ENCODE measurements around the gene EDEM1.
"Not testable (repeated sequence)": the region's sequence is repeated elsewhere in the genome, so short reads cannot be mapped to it uniquely, and the experiment has no call there.

The EDEM1 gene

GRCh38 chr3:5187156-5187919, at the start of gene EDEM1:
Gene EDEM1 (plus strand): TSS chr3:5187707. CDS start chr3:5187806, 99 bp downstream.
- H3K27me3 ChIP-seq (ENCODE audit: insufficient read depth, low read length), result no peaks in the 10 kb centered on the region
- H3K4me1 ChIP-seq (ENCODE audit: control insufficient read depth, insufficient read depth, low read length, unreplicated experiment), result peaks cover 22% of the 10 kb centered on the region
- peak within 1 kb of the TSS; percentile 75 for H3K27ac ChIP-seq (ENCODE audit: low read depth, low read length)
- H3K4me3 ChIP-seq (ENCODE audit: low read depth, low read length), result peak within 1 kb of the TSS; percentile 80
- H3K79me2 ChIP-seq (ENCODE audit: control insufficient read depth, insufficient read depth, low read length, unreplicated experiment), result peaks cover 45% of the 10 kb centered on the region
- H2AFZ ChIP-seq (ENCODE audit: low read length, unreplicated experiment), result peak within 1 kb of the TSS; percentile 83
- no peaks in the 10 kb centered on the region for H3K36me3 ChIP-seq (ENCODE audit: insufficient read depth, low read length)

GRCh38 chr3:5138214-5138981, 49.1 kb upstream of the EDEM1 start:
- Histone ChIP-seq H3K4me1 (ENCODE audit: control insufficient read depth, insufficient read depth, low read length, unreplicated experiment) (peaks cover 42% of the 10 kb centered on the region), H3K27ac (ENCODE audit: low read depth, low read length) (peak overlapping the region; percentile 59), H2AFZ (ENCODE audit: low read length, unreplicated experiment) (no peak overlapping the region), H3K27me3 (ENCODE audit: insufficient read depth, low read length) (no peaks in the 10 kb centered on the region), H3K4me3 (ENCODE audit: low read depth, low read length) (no peak overlapping the region), H3K79me2 (ENCODE audit: control insufficient read depth, insufficient read depth, low read length, unreplicated experiment) (peaks cover 97% of the 10 kb centered on the region), H3K36me3 (ENCODE audit: insufficient read depth, low read length) (peaks cover 16% of the 10 kb centered on the region)

GRCh38 chr3:5140230-5140621, 47.3 kb upstream of the EDEM1 start:
- Histone ChIP-seq H3K79me2 (ENCODE audit: control insufficient read depth, insufficient read depth, low read length, unreplicated experiment) (peaks cover 97% of the 10 kb centered on the region), H3K4me3 (ENCODE audit: low read depth, low read length) (no peak overlapping the region), H3K27me3 (ENCODE audit: insufficient read depth, low read length) (no peaks in the 10 kb centered on the region), H3K27ac (ENCODE audit: low read depth, low read length) (no peak overlapping the region), H3K36me3 (ENCODE audit: insufficient read depth, low read length) (peaks cover 22% of the 10 kb centered on the region), H2AFZ (ENCODE audit: low read length, unreplicated experiment) (no peak overlapping the region), H3K4me1 (ENCODE audit: control insufficient read depth, insufficient read depth, low read length, unreplicated experiment) (peaks cover 38% of the 10 kb centered on the region)

GRCh38 chr3:5140839-5141238, 46.7 kb upstream of the EDEM1 start:
- Histone ChIP-seq H3K79me2 (ENCODE audit: control insufficient read depth, insufficient read depth, low read length, unreplicated experiment) (peaks cover 99% of the 10 kb centered on the region), H3K4me1 (ENCODE audit: control insufficient read depth, insufficient read depth, low read length, unreplicated experiment) (peaks cover 38% of the 10 kb centered on the region), H3K36me3 (ENCODE audit: insufficient read depth, low read length) (peaks cover 22% of the 10 kb centered on the region), H3K4me3 (ENCODE audit: low read depth, low read length) (no peak overlapping the region), H3K27me3 (ENCODE audit: insufficient read depth, low read length) (no peaks in the 10 kb centered on the region), H2AFZ (ENCODE audit: low read length, unreplicated experiment) (no peak overlapping the region), H3K27ac (ENCODE audit: low read depth, low read length) (no peak overlapping the region)

- peaks cover 28% of the 10 kb centered on the region for H3K36me3 ChIP-seq (ENCODE audit: insufficient read depth, low read length)
- no peaks in the 10 kb centered on the region for H3K27me3 ChIP-seq (ENCODE audit: insufficient read depth, low read length)
- peaks cover 30% of the 10 kb centered on the region for H3K4me1 ChIP-seq (ENCODE audit: control insufficient read depth, insufficient read depth, low read length, unreplicated experiment)
- no peak overlapping the region for H2AFZ ChIP-seq (ENCODE audit: low read length, unreplicated experiment)
- peaks cover 99% of the 10 kb centered on the region for H3K79me2 ChIP-seq (ENCODE audit: control insufficient read depth, insufficient read depth, low read length, unreplicated experiment)
- H3K4me3 ChIP-seq (ENCODE audit: low read depth, low read length), result no peak overlapping the region
- H3K27ac ChIP-seq (ENCODE audit: low read depth, low read length), result no peak overlapping the region
These were observed 45.7 kb upstream of the EDEM1 start for GRCh38 chr3:5141760-5142159.

GRCh38 chr3:5143464-5143863, 44.0 kb upstream of the EDEM1 start:
- Histone ChIP-seq H3K36me3 (ENCODE audit: insufficient read depth, low read length) (peaks cover 29% of the 10 kb centered on the region), H2AFZ (ENCODE audit: low read length, unreplicated experiment) (no peak overlapping the region), H3K27me3 (ENCODE audit: insufficient read depth, low read length) (no peaks in the 10 kb centered on the region), H3K4me1 (ENCODE audit: control insufficient read depth, insufficient read depth, low read length, unreplicated experiment) (peaks cover 17% of the 10 kb centered on the region), H3K79me2 (ENCODE audit: control insufficient read depth, insufficient read depth, low read length, unreplicated experiment) (peaks cover 99% of the 10 kb centered on the region), H3K27ac (ENCODE audit: low read depth, low read length) (no peak overlapping the region), H3K4me3 (ENCODE audit: low read depth, low read length) (no peak overlapping the region)

- H2AFZ ChIP-seq (ENCODE audit: low read length, unreplicated experiment), result no peak overlapping the region
- H3K4me1 ChIP-seq (ENCODE audit: control insufficient read depth, insufficient read depth, low read length, unreplicated experiment), result peaks cover 8% of the 10 kb centered on the region
- peaks cover 29% of the 10 kb centered on the region for H3K36me3 ChIP-seq (ENCODE audit: insufficient read depth, low read length)
- no peak overlapping the region for H3K27ac ChIP-seq (ENCODE audit: low read depth, low read length)
- H3K4me3 ChIP-seq (ENCODE audit: low read depth, low read length), result no peak overlapping the region
- H3K27me3 ChIP-seq (ENCODE audit: insufficient read depth, low read length), result no peaks in the 10 kb centered on the region
- H3K79me2 ChIP-seq (ENCODE audit: control insufficient read depth, insufficient read depth, low read length, unreplicated experiment), result peaks cover 100% of the 10 kb centered on the region
These were observed 43.1 kb upstream of the EDEM1 start for GRCh38 chr3:5144316-5144994.

- peaks cover under 1% of the 10 kb centered on the region for H3K4me1 ChIP-seq (ENCODE audit: control insufficient read depth, insufficient read depth, low read length, unreplicated experiment)
These were observed 42.4 kb upstream of the EDEM1 start for GRCh38 chr3:5145120-5145519.

GRCh38 chr3:5147152-5147551, 40.4 kb upstream of the EDEM1 start:
- H3K79me2 ChIP-seq (ENCODE audit: control insufficient read depth, insufficient read depth, low read length, unreplicated experiment), result peaks cover 96% of the 10 kb centered on the region
- not testable (repeated sequence) for H3K27ac ChIP-seq (ENCODE audit: low read depth, low read length); H3K4me3 ChIP-seq (ENCODE audit: low read depth, low read length); H2AFZ ChIP-seq (ENCODE audit: low read length, unreplicated experiment); H3K4me1 ChIP-seq (ENCODE audit: control insufficient read depth, insufficient read depth, low read length, unreplicated experiment); H3K27me3 ChIP-seq (ENCODE audit: insufficient read depth, low read length)
- H3K36me3 ChIP-seq (ENCODE audit: insufficient read depth, low read length), result peaks cover 18% of the 10 kb centered on the region

More at GRCh38 chr3:5145120-5145519, 42.4 kb upstream of the EDEM1 start:
- Histone ChIP-seq H3K27ac (ENCODE audit: low read depth, low read length) (no peak overlapping the region), H3K27me3 (ENCODE audit: insufficient read depth, low read length) (no peaks in the 10 kb centered on the region), H3K36me3 (ENCODE audit: insufficient read depth, low read length) (peaks cover 29% of the 10 kb centered on the region), H3K79me2 (ENCODE audit: control insufficient read depth, insufficient read depth, low read length, unreplicated experiment) (peaks cover 100% of the 10 kb centered on the region), H3K4me3 (ENCODE audit: low read depth, low read length) (no peak overlapping the region), H2AFZ (ENCODE audit: low read length, unreplicated experiment) (no peak overlapping the region)

GRCh38 chr3:5149306-5149880, 38.1 kb upstream of the EDEM1 start:
- Histone ChIP-seq H3K4me1 (ENCODE audit: control insufficient read depth, insufficient read depth, low read length, unreplicated experiment) (no peaks in the 10 kb centered on the region), H3K79me2 (ENCODE audit: control insufficient read depth, insufficient read depth, low read length, unreplicated experiment) (peaks cover 95% of the 10 kb centered on the region), H3K4me3 (ENCODE audit: low read depth, low read length) (no peak overlapping the region), H3K36me3 (ENCODE audit: insufficient read depth, low read length) (0 out of 2 replicates have a peak, but pooled peaks cover 7% of the 10 kb centered on the region), H3K27me3 (ENCODE audit: insufficient read depth, low read length) (no peaks in the 10 kb centered on the region), H2AFZ (ENCODE audit: low read length, unreplicated experiment) (no peak overlapping the region), H3K27ac (ENCODE audit: low read depth, low read length) (no peak overlapping the region)

All from ACC112 (cell line).